HCT116 (cell line): ENCODE data around the gene CMBL.

Experiments used
- ATF3 ChIP-seq: IDR thresholded peaks from 2 replicates; pipeline ENCODE4 v1.6.1; 2012
- CEBPB ChIP-seq: IDR thresholded peaks from 2 replicates; pipeline ENCODE4 v1.6.1; 2012; ENCODE audit warnings: low read depth
- CTCF ChIP-seq, 3 experiments: fragments of 200-600 bp in 1 of 3; sonication (generic) in 1 of 3; IDR thresholded peaks in 2 of 3; conservative IDR thresholded peaks in 1 of 3; 2 replicates each; pipeline ENCODE4 v1.5.1; 2012 to 2017; ENCODE audit warnings: low read depth in 2 of 3, low read length in 2 of 3, antibody characterized with exemption in 1 of 3, borderline replicate concordance in 1 of 3, control low read depth in 1 of 3, mild to moderate bottlenecking in 1 of 3, mixed read lengths in 1 of 3, mixed run types in 1 of 3, moderate library complexity in 1 of 3; ENCODE audit not compliant: insufficient read depth in 1 of 3
- EZH2 ChIP-seq: fragments of 200-600 bp; sonication (generic); IDR thresholded peaks from 2 replicates; pipeline ENCODE4 v1.6.1; 2017; ENCODE audit warnings: antibody characterized with exemption, mixed run types
- JUND ChIP-seq: IDR thresholded peaks from 2 replicates; pipeline ENCODE4 v1.6.1; 2012
- POLR2A ChIP-seq: IDR thresholded peaks from 2 replicates; pipeline ENCODE4 v1.7.0; 2011; ENCODE audit warnings: borderline replicate concordance; ENCODE audit not compliant: insufficient read depth, insufficient read length; ENCODE audit errors: extremely low read depth
- POLR2AphosphoS5 ChIP-seq: IDR thresholded peaks from 2 replicates; pipeline ENCODE4 v1.6.1; 2011; ENCODE audit warnings: mild to moderate bottlenecking, low read depth, low read length, moderate library complexity
- RAD21 ChIP-seq: IDR thresholded peaks from 2 replicates; pipeline ENCODE4 v1.6.1; 2012; ENCODE audit warnings: low read depth, mild to moderate bottlenecking
- REST ChIP-seq: IDR thresholded peaks from 2 replicates; pipeline ENCODE4 v1.6.1; 2012; ENCODE audit warnings: low read depth
- SIN3A ChIP-seq: IDR thresholded peaks from 2 replicates; pipeline ENCODE4 v1.6.1; 2012; ENCODE audit warnings: low read depth
- TCF7L2 ChIP-seq: IDR thresholded peaks from 2 replicates; pipeline ENCODE4 v1.7.0; 2011; ENCODE audit warnings: borderline replicate concordance, inconsistent platforms; ENCODE audit not compliant: insufficient read depth, insufficient read length; ENCODE audit errors: extremely low read depth
- ZNF274 ChIP-seq: fragments of 200-500 bp; sonication (Bioruptor generic); IDR thresholded peaks from 2 replicates; pipeline ENCODE4 v1.6.1; 2014; ENCODE audit warnings: mild to moderate bottlenecking, low read depth, low read length, inconsistent platforms

- TF ChIP-seq POLR2A = no peak
- no peak for TF ChIP-seq EZH2
- TF ChIP-seq CTCF (IDR thresholded peaks at IDR 0.05 in 2 of 3, conservative IDR thresholded peaks at IDR 0.05 in 1 of 3; ENCODE audit: borderline replicate concordance in 1 of 3, insufficient read depth in 1 of 3, low read depth in 2 of 3, low read length in 2 of 3) = no peak
- no peak for TF ChIP-seq POLR2AphosphoS5
- no peak for TF ChIP-seq SIN3A
- no peak for TF ChIP-seq REST
- no peak for TF ChIP-seq ATF3
- no peak for TF ChIP-seq TCF7L2
- no peak for TF ChIP-seq CEBPB
- no peak for TF ChIP-seq ZNF274
- no peak for TF ChIP-seq RAD21
- TF ChIP-seq JUND = no peak
Measured at GRCh38 chr5:10303699-10304170, 4.0 kb downstream of the CMBL start.
